Measurements from ENCODE around the gene NREP. TPM values are rescaled to one million over a fixed set of nuclear protein-coding genes. Genes with fewer than 3 reads are reported as not detected.

The NREP gene
- total RNA-seq = 10 to 100 TPM; 10.1 to 16.8 TPM

GRCh38 chr5:111756581-111757354 is at the start of gene NREP:
TSS of gene NREP (minus strand) at chr5:111757194. CDS start at chr5:111755772, 1,422 bp downstream.
- no peak for ATAC-seq (replicated peaks in 1 of 2)
- DNase-seq = peak; percentile 16 to 18

GRCh38 chr5:111806753-111807152 is 49.8 kb upstream of the NREP start:
- Mint-ChIP-seq H3K9me3 (no peaks in the 10 kb centered on the region), H3K4me3 (no peak overlapping the region), H3K4me1 (ENCODE audit: low read depth) (no peaks in the 10 kb centered on the region), H3K27me3 (ENCODE audit: low read depth) (no peaks in the 10 kb centered on the region), H3K27ac (no peak overlapping the region), H3K36me3 (ENCODE audit: insufficient read depth in 2 of 2) (no peaks in the 10 kb centered on the region)
- ATAC-seq (replicated peaks in 1 of 2) (no peak), DNase-seq (no peak)

More at GRCh38 chr5:111756581-111757354, at the start of gene NREP:
- no peaks in the 10 kb centered on the region for H3K36me3 Mint-ChIP-seq (ENCODE audit: insufficient read depth in 2 of 2)
- no peaks in the 10 kb centered on the region for H3K27me3 Mint-ChIP-seq (ENCODE audit: low read depth)
- peaks cover 22% of the 10 kb centered on the region for H3K4me1 Mint-ChIP-seq (ENCODE audit: low read depth)
- H3K9me3 Mint-ChIP-seq = no peaks in the 10 kb centered on the region
- H3K27ac Mint-ChIP-seq = peak within 1 kb of the TSS; percentile 47
- peak within 1 kb of the TSS; percentile 88 to 94 for H3K4me3 Mint-ChIP-seq

GRCh38 chr5:111806156-111806555 is 49.2 kb upstream of the NREP start:
- no peaks in the 10 kb centered on the region for H3K27me3 Mint-ChIP-seq (ENCODE audit: low read depth)
- H3K4me3 Mint-ChIP-seq = no peak overlapping the region
- H3K36me3 Mint-ChIP-seq (ENCODE audit: insufficient read depth in 2 of 2) = no peaks in the 10 kb centered on the region
- H3K4me1 Mint-ChIP-seq (ENCODE audit: low read depth) = no peaks in the 10 kb centered on the region
- no peak for DNase-seq
- no peak for ATAC-seq (replicated peaks in 1 of 2)
- no peaks in the 10 kb centered on the region for H3K9me3 Mint-ChIP-seq
- H3K27ac Mint-ChIP-seq = no peak overlapping the region

- ATAC-seq (replicated peaks in 1 of 2) (no peak), DNase-seq (no peak)
- Mint-ChIP-seq H3K4me3 (no peak overlapping the region), H3K27ac (no peak overlapping the region), H3K36me3 (ENCODE audit: insufficient read depth in 2 of 2) (no peaks in the 10 kb centered on the region), H3K27me3 (ENCODE audit: low read depth) (no peaks in the 10 kb centered on the region), H3K9me3 (no peaks in the 10 kb centered on the region), H3K4me1 (ENCODE audit: low read depth) (no peaks in the 10 kb centered on the region)
These were observed 48.1 kb upstream of the NREP start for GRCh38 chr5:111805071-111805470.

GRCh38 chr5:111800351-111800750 is 43.4 kb upstream of the NREP start:
- Mint-ChIP-seq H3K9me3 (peaks cover 2 to 3% of the 10 kb centered on the region in 2 donors), H3K27ac (no peak overlapping the region), H3K27me3 (ENCODE audit: low read depth) (no peaks in the 10 kb centered on the region)

GRCh38 chr5:111795142-111795541 is 38.1 kb upstream of the NREP start:
- Mint-ChIP-seq H3K4me1 (ENCODE audit: low read depth) (no peaks in the 10 kb centered on the region), H3K27me3 (ENCODE audit: low read depth) (no peaks in the 10 kb centered on the region), H3K36me3 (ENCODE audit: insufficient read depth in 2 of 2) (peaks cover 0 to 2% of the 10 kb centered on the region in 2 donors), H3K27ac (no peak overlapping the region), H3K4me3 (no peak overlapping the region), H3K9me3 (peaks cover 2 to 3% of the 10 kb centered on the region in 2 donors)
- DNase-seq (no peak), ATAC-seq (replicated peaks in 1 of 2) (no peak)

More at GRCh38 chr5:111800351-111800750, 43.4 kb upstream of the NREP start:
- DNase-seq (no peak), ATAC-seq (replicated peaks in 1 of 2) (no peak)
- Mint-ChIP-seq H3K4me3 (no peak overlapping the region), H3K36me3 (ENCODE audit: insufficient read depth in 2 of 2) (peaks cover 0 to 2% of the 10 kb centered on the region in 2 donors), H3K4me1 (ENCODE audit: low read depth) (no peaks in the 10 kb centered on the region)

GRCh38 chr5:111792471-111793058 is 35.6 kb upstream of the NREP start:
- Mint-ChIP-seq H3K27me3 (ENCODE audit: low read depth) (no peaks in the 10 kb centered on the region), H3K36me3 (ENCODE audit: insufficient read depth in 2 of 2) (peaks cover 0 to 2% of the 10 kb centered on the region in 2 donors), H3K4me3 (no peak overlapping the region), H3K9me3 (peaks cover 2 to 3% of the 10 kb centered on the region in 2 donors), H3K4me1 (ENCODE audit: low read depth) (no peaks in the 10 kb centered on the region), H3K27ac (no peak overlapping the region)
- no peak for DNase-seq
- no peak for ATAC-seq (replicated peaks in 1 of 2)

- no peaks in the 10 kb centered on the region for H3K27me3 Mint-ChIP-seq (ENCODE audit: low read depth)
- H3K4me1 Mint-ChIP-seq (ENCODE audit: low read depth) = no peaks in the 10 kb centered on the region
- H3K36me3 Mint-ChIP-seq (ENCODE audit: insufficient read depth in 2 of 2) = no peaks in the 10 kb centered on the region
- H3K27ac Mint-ChIP-seq = no peak overlapping the region
- H3K4me3 Mint-ChIP-seq = no peak overlapping the region
- DNase-seq = no peak
- H3K9me3 Mint-ChIP-seq = no peaks in the 10 kb centered on the region
- no peak for ATAC-seq (replicated peaks in 1 of 2)
These were observed 33.3 kb upstream of the NREP start for GRCh38 chr5:111790295-111790694.

- ATAC-seq (replicated peaks in 1 of 2) (no peak), DNase-seq (no peak)
- Mint-ChIP-seq H3K27me3 (ENCODE audit: low read depth) (no peaks in the 10 kb centered on the region), H3K36me3 (ENCODE audit: insufficient read depth in 2 of 2) (no peaks in the 10 kb centered on the region), H3K9me3 (no peaks in the 10 kb centered on the region), H3K4me3 (no peak overlapping the region), H3K27ac (no peak overlapping the region), H3K4me1 (ENCODE audit: low read depth) (no peaks in the 10 kb centered on the region)
These were observed 30.0 kb upstream of the NREP start for GRCh38 chr5:111787006-111787405.

GRCh38 chr5:111784491-111785181 is 27.6 kb upstream of the NREP start:
- Mint-ChIP-seq H3K27me3 (ENCODE audit: low read depth) (peaks cover 8% of the 10 kb centered on the region), H3K4me1 (ENCODE audit: low read depth) (no peaks in the 10 kb centered on the region), H3K4me3 (no peak overlapping the region), H3K27ac (no peak overlapping the region), H3K36me3 (ENCODE audit: insufficient read depth in 2 of 2) (no peaks in the 10 kb centered on the region), H3K9me3 (no peaks in the 10 kb centered on the region)
- no peak for ATAC-seq (replicated peaks in 1 of 2)
- DNase-seq = no peak

- H3K27ac Mint-ChIP-seq = no peak overlapping the region
- ATAC-seq (replicated peaks in 1 of 2) = no peak
- no peak overlapping the region for H3K4me3 Mint-ChIP-seq
- peaks cover 15% of the 10 kb centered on the region for H3K27me3 Mint-ChIP-seq (ENCODE audit: low read depth)
- no peaks in the 10 kb centered on the region for H3K4me1 Mint-ChIP-seq (ENCODE audit: low read depth)
- H3K36me3 Mint-ChIP-seq (ENCODE audit: insufficient read depth in 2 of 2) = no peaks in the 10 kb centered on the region
- no peak for DNase-seq
- H3K9me3 Mint-ChIP-seq = no peaks in the 10 kb centered on the region
These were observed 26.5 kb upstream of the NREP start for GRCh38 chr5:111783537-111783936.

GRCh38 chr5:111782216-111782615 is 25.2 kb upstream of the NREP start:
- no peaks in the 10 kb centered on the region for H3K4me1 Mint-ChIP-seq (ENCODE audit: low read depth)
- H3K27ac Mint-ChIP-seq = no peak overlapping the region
- H3K4me3 Mint-ChIP-seq = no peak overlapping the region
- H3K27me3 Mint-ChIP-seq (ENCODE audit: low read depth) = peaks cover 15% of the 10 kb centered on the region
- no peaks in the 10 kb centered on the region for H3K36me3 Mint-ChIP-seq (ENCODE audit: insufficient read depth in 2 of 2)
- ATAC-seq (replicated peaks in 1 of 2) = no peak
- no peaks in the 10 kb centered on the region for H3K9me3 Mint-ChIP-seq
- no peak for DNase-seq

GRCh38 chr5:111781200-111781599 is 24.2 kb upstream of the NREP start:
- Mint-ChIP-seq H3K27me3 (ENCODE audit: low read depth) (peaks cover 15% of the 10 kb centered on the region), H3K9me3 (no peaks in the 10 kb centered on the region), H3K27ac (no peak overlapping the region), H3K4me1 (ENCODE audit: low read depth) (no peaks in the 10 kb centered on the region), H3K4me3 (no peak overlapping the region), H3K36me3 (ENCODE audit: insufficient read depth in 2 of 2) (no peaks in the 10 kb centered on the region)
- DNase-seq (no peak), ATAC-seq (replicated peaks in 1 of 2) (no peak)

Measured in activated T-cell treated with anti-CD3 and anti-CD28 coated beads, Interleukin-2, amount 50 U/mL, for 72 hours (primary cell).